HG02870 (cell line): ENCODE results near the gene TLE5.
"Not testable (repeated sequence)": the region's sequence is repeated elsewhere in the genome, so short reads cannot be mapped to it uniquely, and the experiment has no call there.

ENCODE experiments used
- ATAC-seq: cut with Tn5 transposase; IDR thresholded peaks from one replicate; pipeline ENCODE4 v1.9.1; 2021; ENCODE audit warnings: mild to moderate bottlenecking, moderate library complexity; ENCODE audit not compliant: unreplicated experiment

The TLE5 gene

GRCh38 chr19:3027981-3028304, 34.4 kb downstream of the TLE5 start:
- no peak for ATAC-seq

- no peak for ATAC-seq
Measured at GRCh38 chr19:3027292-3027691, 35.0 kb downstream of the TLE5 start.

DNA sequence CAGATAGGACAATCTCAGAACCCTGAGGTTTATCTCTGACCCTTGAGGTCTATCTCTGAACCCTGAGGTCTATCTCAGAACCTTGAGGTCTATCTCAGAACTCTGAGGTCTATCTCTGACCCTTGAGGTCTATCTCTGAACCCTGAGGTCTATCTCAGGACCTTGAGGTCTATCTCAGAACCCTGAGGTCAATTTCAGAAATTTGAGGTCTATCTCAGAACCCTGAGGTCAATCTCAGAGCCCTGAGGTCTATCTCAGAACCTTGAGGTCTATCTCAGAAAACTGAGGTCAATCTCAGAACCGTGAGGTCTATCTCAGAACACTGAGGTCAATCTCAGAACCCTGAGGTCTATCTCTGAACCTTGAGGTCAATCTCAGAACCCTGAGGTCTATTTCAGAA, 35.5 kb downstream of the TLE5 start:
- ATAC-seq: no peak

DNA sequence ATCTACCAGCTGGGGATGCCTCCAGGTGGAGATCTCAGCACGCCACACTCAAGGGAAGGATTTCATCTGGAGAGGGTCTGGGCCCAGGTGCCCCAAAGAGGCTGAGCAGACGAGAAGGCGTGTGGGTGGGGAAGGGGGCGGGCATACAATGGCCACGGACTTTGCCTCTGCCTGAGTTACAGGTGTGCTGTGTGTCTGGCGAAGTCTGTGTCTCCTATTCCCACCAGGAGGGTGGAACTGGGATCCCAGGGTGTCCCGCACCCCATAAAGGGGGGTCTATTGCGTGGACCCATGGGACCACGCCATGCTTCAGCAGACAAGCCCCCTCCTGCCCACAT, 36.8 kb downstream of the TLE5 start:
- ATAC-seq: no peak

DNA sequence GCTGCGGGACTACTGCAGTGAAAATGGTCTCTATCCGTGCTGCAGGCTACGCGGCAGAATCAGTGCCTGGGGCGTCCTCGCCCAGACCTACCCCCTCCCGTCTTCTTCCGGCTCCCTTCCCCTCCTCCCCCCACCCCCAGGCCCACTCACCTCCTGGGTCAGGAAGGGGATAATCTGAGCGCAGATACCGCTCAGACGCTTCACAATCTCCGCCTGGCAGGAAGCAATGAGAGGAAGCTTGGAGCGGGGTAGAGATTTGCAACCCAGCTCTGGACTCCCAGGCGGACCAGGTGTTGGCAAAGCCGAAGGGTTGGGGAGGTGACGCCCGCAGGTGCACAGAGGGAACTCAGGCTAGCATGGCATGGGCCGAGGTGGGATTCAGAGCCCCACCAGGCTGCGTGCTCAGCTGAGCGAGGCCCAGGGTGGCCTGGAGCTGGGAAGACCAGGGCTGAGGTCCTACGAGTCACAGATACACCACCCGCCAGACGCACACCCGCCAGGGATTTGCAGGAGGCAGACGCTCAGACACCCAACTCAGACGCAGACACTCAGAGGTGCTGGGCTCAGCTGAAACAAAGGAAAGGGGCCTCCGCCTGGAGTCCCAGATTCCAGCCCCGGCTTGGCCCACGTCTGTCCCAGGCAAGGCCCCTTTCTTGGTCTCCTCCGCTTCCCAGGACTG, 37.3 kb downstream of the TLE5 start:
- no peak for ATAC-seq

DNA sequence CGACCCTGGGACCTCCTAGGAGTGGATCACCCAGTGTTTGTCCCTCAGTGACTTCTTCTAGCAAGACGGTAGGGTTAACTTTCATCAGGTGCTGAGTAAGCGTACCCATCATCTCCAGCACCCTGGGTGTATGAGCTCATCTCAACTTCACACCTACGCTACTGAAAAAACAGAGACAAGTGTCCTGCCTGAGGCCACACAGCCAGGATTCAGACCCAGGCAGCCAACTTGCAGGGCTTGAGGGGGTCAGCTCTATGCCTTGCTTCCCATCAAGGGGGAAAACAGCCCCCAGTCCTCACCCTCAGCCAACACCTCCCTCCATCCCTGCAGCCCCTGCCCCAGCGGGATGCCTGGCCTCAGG, 37.8 kb downstream of the TLE5 start:
- ATAC-seq: no peak

GRCh38 chr19:3020321-3020960, 41.9 kb downstream of the TLE5 start:
- no peak for ATAC-seq

- no peak for ATAC-seq
Measured at GRCh38 chr19:3019211-3019854, 43.0 kb downstream of the TLE5 start.

DNA sequence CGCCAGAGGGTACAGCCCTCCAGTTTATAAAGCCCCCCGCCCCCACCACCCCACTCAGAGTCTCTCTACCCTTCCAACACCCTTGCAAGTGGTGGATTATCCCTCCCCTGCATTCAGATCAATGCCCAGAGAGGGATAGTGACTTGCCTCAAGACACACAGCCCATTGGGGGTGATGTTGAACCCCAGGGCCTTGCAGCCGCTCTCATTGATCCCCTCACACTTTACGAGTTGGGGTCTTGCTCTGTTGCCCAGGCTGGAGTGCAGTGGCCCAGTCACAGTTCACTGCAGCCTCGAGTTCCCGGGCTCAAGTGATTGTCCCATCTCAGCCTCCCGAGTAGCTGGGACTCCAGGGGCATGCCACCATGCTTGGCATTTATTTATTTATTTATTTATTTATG, 44.4 kb downstream of the TLE5 start:
- ATAC-seq: no peak

- no peak for ATAC-seq
Measured at GRCh38 chr19:3015126-3016057, 46.9 kb downstream of the TLE5 start.

DNA sequence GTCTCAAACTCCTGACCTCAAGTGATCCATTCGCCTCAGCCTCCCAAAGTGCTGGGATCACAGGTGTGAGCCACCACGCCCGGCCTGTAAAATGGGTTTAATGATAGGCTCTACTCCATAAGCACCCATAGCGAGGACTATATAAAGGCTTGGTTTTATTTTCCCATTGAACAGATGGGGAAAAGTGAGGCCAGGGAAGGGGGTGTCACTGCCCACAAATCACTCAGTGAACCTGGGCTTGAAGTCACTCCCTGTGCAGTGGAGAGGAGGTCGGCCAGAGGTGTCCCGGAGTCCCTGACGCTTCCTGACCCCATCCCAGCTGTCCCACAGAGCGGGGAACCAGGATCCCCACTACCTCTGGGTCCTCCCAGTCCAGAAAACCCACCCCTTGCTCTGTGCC, 48.2 kb downstream of the TLE5 start:
- ATAC-seq: no peak

DNA sequence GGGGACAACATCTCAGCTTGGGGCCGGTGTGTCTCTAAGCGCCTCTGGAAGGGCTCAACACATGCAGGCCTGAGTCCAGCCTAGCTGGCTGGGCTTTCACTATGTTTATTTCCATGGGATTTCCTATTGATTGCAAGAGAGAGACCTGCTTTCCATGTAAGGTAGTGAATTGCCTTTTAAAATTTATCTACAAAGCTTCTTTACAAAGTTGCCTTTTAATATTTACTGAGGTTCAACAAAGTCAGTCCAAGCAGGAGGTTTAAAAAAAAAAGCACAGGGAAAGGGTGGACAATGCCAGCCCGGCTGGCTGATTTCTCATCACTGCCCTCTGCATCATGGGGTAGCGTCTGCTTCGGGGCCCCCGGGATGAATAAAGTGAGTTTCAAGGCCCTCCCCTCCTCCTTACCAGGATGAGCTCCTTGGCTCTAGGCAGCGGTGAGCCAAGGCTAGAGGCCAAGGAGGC, 49.0 kb downstream of the TLE5 start:
- no peak for ATAC-seq

GRCh38 chr19:3012621-3013262, 49.6 kb downstream of the TLE5 start:
- ATAC-seq: no peak

- not testable (repeated sequence) for ATAC-seq
Measured at GRCh38 chr19:3012059-3012458, 50.2 kb downstream of the TLE5 start.

- ATAC-seq: no peak
Measured at GRCh38 chr19:3010871-3011270, 51.4 kb downstream of the TLE5 start.

- no peak for ATAC-seq
Measured at GRCh38 chr19:3008994-3009393, 53.3 kb downstream of the TLE5 start.

- ATAC-seq: no peak
Measured at GRCh38 chr19:3007975-3008374, 54.3 kb downstream of the TLE5 start.

- no peak for ATAC-seq
Measured at GRCh38 chr19:3006075-3006767, 56.1 kb downstream of the TLE5 start.

GRCh38 chr19:3005345-3005744, 57.0 kb downstream of the TLE5 start:
- ATAC-seq: no peak

DNA sequence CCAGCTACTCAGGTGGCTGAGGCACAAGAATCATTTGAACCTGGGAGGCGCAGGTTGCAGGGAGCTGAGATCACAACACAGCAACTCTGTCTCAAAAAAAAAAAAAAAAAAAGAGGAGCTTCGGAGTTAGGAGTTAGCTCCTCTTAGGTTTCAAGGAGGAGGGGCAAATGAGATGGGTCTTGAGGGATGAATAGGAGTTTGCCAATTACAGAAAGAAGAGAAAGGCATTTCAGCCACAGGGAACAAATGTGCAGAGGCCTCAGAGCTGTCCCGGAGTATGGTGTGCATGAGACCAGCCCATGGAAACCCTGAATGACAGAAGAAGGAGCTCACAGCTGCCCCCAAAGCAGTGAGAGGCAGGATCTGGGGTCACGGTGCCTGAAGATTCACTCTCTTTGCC, 57.8 kb downstream of the TLE5 start:
- no peak for ATAC-seq
